ENCODE data around the gene RASGEF1C. TPM values are rescaled to one million over a fixed set of nuclear protein-coding genes. Genes with fewer than 3 reads are reported as not detected.
A peak's percentile ranks its signal among the peaks of the same experiment; 100 is the strongest.
"Not testable (repeated sequence)": the region's sequence is repeated elsewhere in the genome, so short reads cannot be mapped to it uniquely, and the experiment has no call there.

The RASGEF1C gene
- total and polyA plus RNA-seq, 2 experiments from 2014 or later, result 0.40 to 0.42 TPM

DNA sequence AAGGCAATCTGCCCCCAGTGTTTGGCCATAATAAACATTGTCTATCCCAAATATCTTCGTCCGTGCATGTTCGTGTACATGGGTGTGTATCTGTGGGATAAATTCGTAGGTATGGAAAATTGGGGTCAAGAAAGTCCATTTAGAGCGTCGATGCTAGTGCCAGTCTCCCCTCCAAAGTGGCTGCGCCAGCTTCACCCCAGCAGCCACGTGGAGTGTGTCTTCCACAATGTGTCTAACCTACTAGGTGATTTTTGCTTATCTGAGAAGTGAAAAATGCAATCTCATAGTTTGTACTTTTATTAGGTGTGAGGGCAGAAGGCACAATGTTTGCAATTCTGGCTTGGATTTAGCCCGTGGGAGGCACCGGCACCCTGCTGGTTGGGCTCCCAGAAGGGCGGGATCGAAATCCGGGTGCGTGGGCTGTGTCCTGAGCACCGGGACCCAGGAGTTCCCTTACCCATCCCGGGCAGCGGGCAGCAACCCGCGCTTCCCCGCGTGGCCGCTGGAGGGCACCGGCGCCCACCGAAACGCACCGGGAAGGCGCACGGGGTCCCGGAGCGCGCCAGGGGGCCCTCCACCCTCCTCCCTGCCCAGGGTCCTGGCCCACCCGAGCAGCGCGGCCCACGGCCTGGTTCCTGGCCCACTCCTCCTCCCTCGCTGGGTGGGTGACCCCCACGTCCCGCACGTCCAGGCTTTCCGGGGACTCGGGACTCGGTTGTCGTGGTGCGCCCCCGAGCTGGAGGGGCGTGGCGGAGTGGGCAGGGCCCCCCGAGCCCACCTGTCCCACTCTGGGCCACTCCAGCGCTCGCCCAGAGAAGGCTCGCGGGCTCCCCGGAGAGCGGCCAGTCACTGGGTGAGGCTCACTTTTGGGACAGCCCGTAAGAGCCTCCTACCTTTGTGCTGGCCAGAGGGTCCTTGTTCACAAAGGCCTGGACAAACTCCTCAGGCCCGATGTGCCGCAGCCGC, 82.0 kb downstream of the RASGEF1C start:
- Histone ChIP-seq H3K4me3 (peak overlapping the region; percentile 35; the same call in 1 of the 2 replicates), H2AFZ (0 out of 2 replicates have a peak overlapping the region, but pooled peaks have one; percentile 66), H3K36me3 (ENCODE audit: insufficient read depth) (no peaks in the 10 kb centered on the region), H3K79me2 (replicated peaks; ENCODE audit: insufficient read depth) (no peaks in the 10 kb centered on the region), H3F3A (replicated peaks; ENCODE audit: low read depth) (no peaks in the 10 kb centered on the region), H3K9me2 (ENCODE audit: insufficient read depth) (no peaks in the 10 kb centered on the region), H4K20me1 (replicated peaks; ENCODE audit: insufficient read depth) (no peaks in the 10 kb centered on the region), H3K27ac (ENCODE audit: low read depth) (no peak overlapping the region), H3K27me3 (ENCODE audit: insufficient read depth) (no peaks in the 10 kb centered on the region), H3K4me2 (peak overlapping the region; percentile 43; the same call in 1 of the 2 replicates), H3K4me1 (ENCODE audit: insufficient read depth) (no peaks in the 10 kb centered on the region)
- no peaks in the 10 kb centered on the region for H3K36me3 Mint-ChIP-seq (ENCODE audit: low read depth)
- peak; percentile 83 for ATAC-seq
- H3K4me3 Mint-ChIP-seq, result no peak overlapping the region
- no peaks in the 10 kb centered on the region for H3K9me3 Mint-ChIP-seq
- peaks cover 3% of the 10 kb centered on the region; the same call in 1 of the 3 replicates for H3K4me1 Mint-ChIP-seq
- TF ChIP-seq, protein P1, sequence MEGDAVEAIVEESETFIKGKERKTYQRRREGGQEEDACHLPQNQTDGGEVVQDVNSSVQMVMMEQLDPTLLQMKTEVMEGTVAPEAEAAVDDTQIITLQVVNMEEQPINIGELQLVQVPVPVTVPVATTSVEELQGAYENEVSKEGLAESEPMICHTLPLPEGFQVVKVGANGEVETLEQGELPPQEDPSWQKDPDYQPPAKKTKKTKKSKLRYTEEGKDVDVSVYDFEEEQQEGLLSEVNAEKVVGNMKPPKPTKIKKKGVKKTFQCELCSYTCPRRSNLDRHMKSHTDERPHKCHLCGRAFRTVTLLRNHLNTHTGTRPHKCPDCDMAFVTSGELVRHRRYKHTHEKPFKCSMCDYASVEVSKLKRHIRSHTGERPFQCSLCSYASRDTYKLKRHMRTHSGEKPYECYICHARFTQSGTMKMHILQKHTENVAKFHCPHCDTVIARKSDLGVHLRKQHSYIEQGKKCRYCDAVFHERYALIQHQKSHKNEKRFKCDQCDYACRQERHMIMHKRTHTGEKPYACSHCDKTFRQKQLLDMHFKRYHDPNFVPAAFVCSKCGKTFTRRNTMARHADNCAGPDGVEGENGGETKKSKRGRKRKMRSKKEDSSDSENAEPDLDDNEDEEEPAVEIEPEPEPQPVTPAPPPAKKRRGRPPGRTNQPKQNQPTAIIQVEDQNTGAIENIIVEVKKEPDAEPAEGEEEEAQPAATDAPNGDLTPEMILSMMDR (conservative IDR thresholded peaks at IDR 0.05; ENCODE audit: low read depth in 2 of 2), result peak; percentile 57 to 89
- TF ChIP-seq EZH2phosphoT487 (IDR thresholded peaks at IDR 0.05; ENCODE audit: unreplicated experiment), result no peak
- H3K27me3 Mint-ChIP-seq (ENCODE audit: insufficient read depth, low read depth, poor library complexity), result peaks cover 10% of the 10 kb centered on the region
- no peak overlapping the region for H3K27ac Mint-ChIP-seq
- peak; percentile 57 for DNase-seq (ENCODE audit: low spot score)

DNA sequence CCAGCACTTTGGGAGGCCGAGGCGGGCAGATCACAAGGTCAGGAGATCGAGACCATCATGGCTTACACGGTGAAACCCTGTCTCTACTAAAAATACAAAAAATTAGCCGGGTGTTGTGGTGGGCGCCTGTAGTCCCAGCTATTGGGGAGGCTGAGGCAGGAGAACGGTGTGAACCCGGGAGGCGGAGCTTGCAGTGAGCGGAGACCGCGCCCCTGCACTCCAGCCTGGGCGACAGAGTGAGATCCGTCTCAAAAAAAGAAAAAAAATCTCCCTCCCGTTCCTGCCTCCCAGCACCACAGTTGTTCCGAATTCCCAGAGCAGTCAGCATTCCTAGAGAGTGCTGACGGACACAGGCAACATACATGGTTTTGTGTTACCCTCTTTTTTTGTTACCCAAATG, 82.9 kb downstream of the RASGEF1C start:
- not testable (repeated sequence) for DNase-seq (ENCODE audit: low spot score); H3K36me3 Mint-ChIP-seq (ENCODE audit: low read depth); H3K9me2 ChIP-seq (ENCODE audit: insufficient read depth); H3K4me1 ChIP-seq (ENCODE audit: insufficient read depth); ATAC-seq; H3F3A ChIP-seq (replicated peaks; ENCODE audit: low read depth); H3K4me3 ChIP-seq; H3K4me3 Mint-ChIP-seq; H3K4me2 ChIP-seq; H3K79me2 ChIP-seq (replicated peaks; ENCODE audit: insufficient read depth); H3K27me3 ChIP-seq (ENCODE audit: insufficient read depth); H3K27ac Mint-ChIP-seq; H3K9me3 Mint-ChIP-seq; H4K20me1 ChIP-seq (replicated peaks; ENCODE audit: insufficient read depth); H3K4me1 Mint-ChIP-seq; H3K27ac ChIP-seq (ENCODE audit: low read depth); H2AFZ ChIP-seq; H3K36me3 ChIP-seq (ENCODE audit: insufficient read depth)
- H3K27me3 Mint-ChIP-seq (ENCODE audit: insufficient read depth, low read depth, poor library complexity), result peaks cover 12% of the 10 kb centered on the region

DNA sequence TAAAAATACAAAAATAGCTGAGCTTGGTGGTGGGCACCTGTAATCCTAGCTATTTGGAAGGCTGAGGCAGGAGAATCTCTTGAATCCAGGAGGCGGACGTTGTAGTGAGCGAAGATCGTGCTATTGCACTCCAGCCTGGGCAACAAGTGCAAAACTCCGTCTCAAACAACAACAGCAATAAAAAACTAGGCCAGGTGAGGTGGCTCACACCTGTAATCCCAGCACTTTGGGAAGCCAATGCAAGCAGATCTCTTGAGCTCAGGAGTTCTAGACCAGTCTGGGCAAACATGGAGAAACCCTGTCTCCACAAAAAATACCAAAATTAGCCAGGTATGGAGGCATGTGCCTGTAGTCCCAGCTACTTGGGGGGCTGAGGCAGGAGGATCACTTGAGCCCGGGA, 84.3 kb downstream of the RASGEF1C start:
- not testable (repeated sequence) for H3K9me3 Mint-ChIP-seq; ATAC-seq; H3K4me1 ChIP-seq (ENCODE audit: insufficient read depth); DNase-seq (ENCODE audit: low spot score); H3K4me1 Mint-ChIP-seq; H3K27ac ChIP-seq (ENCODE audit: low read depth); H3K4me2 ChIP-seq; H3K79me2 ChIP-seq (replicated peaks; ENCODE audit: insufficient read depth); H3F3A ChIP-seq (replicated peaks; ENCODE audit: low read depth); H3K9me2 ChIP-seq (ENCODE audit: insufficient read depth); H4K20me1 ChIP-seq (replicated peaks; ENCODE audit: insufficient read depth); H3K4me3 ChIP-seq; H3K27ac Mint-ChIP-seq; H3K4me3 Mint-ChIP-seq; H3K36me3 ChIP-seq (ENCODE audit: insufficient read depth); H3K36me3 Mint-ChIP-seq (ENCODE audit: low read depth); H3K27me3 ChIP-seq (ENCODE audit: insufficient read depth)
- peaks cover 13% of the 10 kb centered on the region for H3K27me3 Mint-ChIP-seq (ENCODE audit: insufficient read depth, low read depth, poor library complexity)
- peak overlapping the region; percentile 47; the same call in 1 of the 2 replicates for H2AFZ ChIP-seq

Measured in GM23338 (cell line).